ENCODE results near the gene G6PC3. TPM values are rescaled to one million over a fixed set of nuclear protein-coding genes. Genes with fewer than 3 reads are reported as not detected.
"Not testable (repeated sequence)": the region's sequence is repeated elsewhere in the genome, so short reads cannot be mapped to it uniquely, and the experiment has no call there.

The G6PC3 gene
- total and polyA plus RNA-seq, 2 donors (not counting 3 experiments of a cell fraction or from before 2014, with no cell fraction given), result 78.4 to 194 TPM

DNA sequence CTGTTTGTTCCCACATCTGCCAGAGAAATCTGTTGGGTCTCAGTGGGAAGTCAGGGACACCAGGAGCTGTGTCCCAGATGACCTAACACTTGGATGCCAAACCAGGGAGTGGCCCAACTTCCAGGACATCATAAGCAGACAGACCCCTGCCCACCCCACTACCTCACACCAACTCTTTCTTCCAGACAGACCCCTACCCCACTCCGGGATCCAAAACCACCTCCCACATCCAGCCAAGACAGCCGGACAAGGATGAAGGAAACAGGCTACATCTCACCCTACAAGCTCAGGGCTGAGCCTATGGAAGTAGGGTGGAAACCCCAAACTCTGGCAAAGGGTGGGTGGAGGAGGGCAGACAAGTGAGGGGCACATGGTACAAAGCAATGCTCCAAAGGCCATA lies 49.3 kb downstream of the G6PC3 start:
- Histone ChIP-seq H2AFZ (ENCODE audit: low read depth, low read length) (no peak overlapping the region), H3K79me2 (ENCODE audit: control insufficient read depth, insufficient read depth, low read length) (no peaks in the 10 kb centered on the region), H3K27me3 (ENCODE audit: control insufficient read depth in 2 of 2, insufficient read depth in 2 of 2, low read length in 2 of 2) (peaks cover 2 to 7% of the 10 kb centered on the region in 2 experiments), H3K27ac (ENCODE audit: insufficient read depth, low read depth, low read length) (no peak overlapping the region), H3K9me3 (replicated peaks; ENCODE audit: control insufficient read depth, insufficient read depth, low read length) (no peaks in the 10 kb centered on the region), H3K4me3 (replicated peaks in 1 of 3; ENCODE audit: insufficient read depth in 1 of 3, low read depth in 1 of 3, low read length in 3 of 3) (no peak overlapping the region), H3K9me1 (replicated peaks; ENCODE audit: control insufficient read depth, extremely low read depth, insufficient read depth, low read length) (no peaks in the 10 kb centered on the region), H3K4me1 (ENCODE audit: control insufficient read depth, extremely low read depth, insufficient read depth, low read length) (peaks cover 7% of the 10 kb centered on the region), H3K9ac (replicated peaks; ENCODE audit: extremely low read depth, insufficient read depth, low read length) (no peak overlapping the region), H4K20me1 (replicated peaks; ENCODE audit: control insufficient read depth, extremely low read depth, insufficient read depth, low read length) (no peaks in the 10 kb centered on the region), H3K36me3 (ENCODE audit: control insufficient read depth in 2 of 2, extremely low read depth in 1 of 2, insufficient read depth in 2 of 2, low read length in 2 of 2) (peaks cover 0 to 2% of the 10 kb centered on the region in 2 experiments), H3K4me2 (ENCODE audit: insufficient read depth, low read length) (no peak overlapping the region)
- ChIA-PET CTCF (interaction anchor here (1.0 to 1.5 kb wide), 2 partner anchors 36 to 403 kb away, joined by 3 to 4 read pairs; no protein-coding TSS in a partner anchor), POLR2A (no interaction called here)
- intact Hi-C loops (cut with micrococcal nuclease) (loop anchor here (10.0 kb wide), 1 partner anchor 115 kb away; the partner anchor contains the start of gene NAGS), dilution Hi-C loops (cut with MboI; ENCODE audit: extremely low pct_ligation_motif_present, low sequenced_read_pairs) (no loop called here)
- TF ChIP-seq, protein P1, sequence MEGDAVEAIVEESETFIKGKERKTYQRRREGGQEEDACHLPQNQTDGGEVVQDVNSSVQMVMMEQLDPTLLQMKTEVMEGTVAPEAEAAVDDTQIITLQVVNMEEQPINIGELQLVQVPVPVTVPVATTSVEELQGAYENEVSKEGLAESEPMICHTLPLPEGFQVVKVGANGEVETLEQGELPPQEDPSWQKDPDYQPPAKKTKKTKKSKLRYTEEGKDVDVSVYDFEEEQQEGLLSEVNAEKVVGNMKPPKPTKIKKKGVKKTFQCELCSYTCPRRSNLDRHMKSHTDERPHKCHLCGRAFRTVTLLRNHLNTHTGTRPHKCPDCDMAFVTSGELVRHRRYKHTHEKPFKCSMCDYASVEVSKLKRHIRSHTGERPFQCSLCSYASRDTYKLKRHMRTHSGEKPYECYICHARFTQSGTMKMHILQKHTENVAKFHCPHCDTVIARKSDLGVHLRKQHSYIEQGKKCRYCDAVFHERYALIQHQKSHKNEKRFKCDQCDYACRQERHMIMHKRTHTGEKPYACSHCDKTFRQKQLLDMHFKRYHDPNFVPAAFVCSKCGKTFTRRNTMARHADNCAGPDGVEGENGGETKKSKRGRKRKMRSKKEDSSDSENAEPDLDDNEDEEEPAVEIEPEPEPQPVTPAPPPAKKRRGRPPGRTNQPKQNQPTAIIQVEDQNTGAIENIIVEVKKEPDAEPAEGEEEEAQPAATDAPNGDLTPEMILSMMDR (IDR thresholded peaks at IDR 0.05; ENCODE audit: extremely low read depth in 1 of 2, insufficient read depth in 1 of 2, low read depth in 1 of 2, low read length in 2 of 2), result no peak
- TF ChIP-seq MAX (IDR thresholded peaks at IDR 0.05; ENCODE audit: insufficient read depth, insufficient read length) (no peak), JUN (IDR thresholded peaks at IDR 0.05; ENCODE audit: borderline replicate concordance, insufficient read depth, insufficient read length, low read depth) (no peak)
- DNase-seq (ENCODE audit: low read depth, low spot score) (no peak), FAIRE-seq (no peak)
- no TSS peak for BruUV-seq (replicated peaks)

DNA sequence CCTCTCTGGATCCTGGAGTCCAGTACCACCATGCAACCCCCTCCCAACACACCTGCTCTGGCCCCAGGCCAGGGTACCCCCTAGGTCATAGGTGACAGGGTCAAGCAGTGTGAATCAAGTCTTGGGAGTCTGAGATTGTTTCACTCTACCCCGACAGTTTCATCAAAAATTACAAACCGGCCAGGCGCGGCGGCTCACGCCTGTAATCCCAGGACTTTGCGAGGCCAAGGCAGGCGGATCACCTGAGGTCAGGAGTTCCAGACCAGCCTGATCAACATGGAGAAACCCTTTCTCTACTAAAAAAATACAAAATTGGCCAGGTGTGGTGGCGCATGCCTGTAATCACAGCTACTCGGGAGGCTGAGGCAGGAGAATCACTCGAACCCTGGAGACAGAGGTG lies 49.7 kb downstream of the G6PC3 start:
- POLR2A ChIA-PET; intact Hi-C loops (cut with micrococcal nuclease); BruUV-seq (replicated peaks): not testable (repeated sequence)

More for the DNA sequence above, 49.7 kb downstream of the G6PC3 start:
- H3K36me3 ChIP-seq (ENCODE audit: control insufficient read depth in 2 of 2, extremely low read depth in 1 of 2, insufficient read depth in 2 of 2, low read length in 2 of 2); H3K4me2 ChIP-seq (ENCODE audit: insufficient read depth, low read length); H3K9me1 ChIP-seq (replicated peaks; ENCODE audit: control insufficient read depth, extremely low read depth, insufficient read depth, low read length); H3K9ac ChIP-seq (replicated peaks; ENCODE audit: extremely low read depth, insufficient read depth, low read length); H2AFZ ChIP-seq (ENCODE audit: low read depth, low read length); H3K27me3 ChIP-seq (ENCODE audit: control insufficient read depth in 2 of 2, insufficient read depth in 2 of 2, low read length in 2 of 2); H3K27ac ChIP-seq (ENCODE audit: insufficient read depth, low read depth, low read length); H3K79me2 ChIP-seq (ENCODE audit: control insufficient read depth, insufficient read depth, low read length); FAIRE-seq; H3K9me3 ChIP-seq (replicated peaks; ENCODE audit: control insufficient read depth, insufficient read depth, low read length); H3K4me3 ChIP-seq (replicated peaks in 1 of 3; ENCODE audit: insufficient read depth in 1 of 3, low read depth in 1 of 3, low read length in 3 of 3); H4K20me1 ChIP-seq (replicated peaks; ENCODE audit: control insufficient read depth, extremely low read depth, insufficient read depth, low read length); dilution Hi-C loops (cut with MboI; ENCODE audit: extremely low pct_ligation_motif_present, low sequenced_read_pairs); H3K4me1 ChIP-seq (ENCODE audit: control insufficient read depth, extremely low read depth, insufficient read depth, low read length); DNase-seq (ENCODE audit: low read depth, low spot score): not testable (repeated sequence)
- CTCF ChIA-PET, result interaction anchor here (0.8 to 1.5 kb wide), 3 partner anchors 37 to 403 kb away, joined by 3 to 4 read pairs (median 3); no protein-coding TSS in a partner anchor

Data from endothelial cell of umbilical vein (primary cell).